ENCODE results near the gene PRR19. TPM values are rescaled to one million over a fixed set of nuclear protein-coding genes. Genes with fewer than 3 reads are reported as not detected.

The PRR19 gene
- total RNA-seq, 4 donors from 2014 or later: 0.27 to 0.45 TPM; not detected in 2

GRCh38 chr19:42281827-42282762 lies 19.8 kb upstream of the PRR19 start:
- Histone ChIP-seq H3K36me3 (peaks cover 2% of the 10 kb centered on the region in 2 donors), H3K27ac (peak overlapping the region; percentile 89 to 97 (median 93)), H3K27me3 (no peaks in the 10 kb centered on the region), H3K9me3 (no peaks in the 10 kb centered on the region), H3K4me3 (replicated peaks in 1 of 3) (peak overlapping the region in 1 of 3 donors; percentile 82), H3K4me1 (peaks cover 73 to 78% of the 10 kb centered on the region in 2 donors)
- TF ChIP-seq POLR2A (IDR thresholded peaks at IDR 0.05): no peak
- TF ChIP-seq CTCF (IDR thresholded peaks at IDR 0.05): no peak
- intact Hi-C loops (cut with DNase I): no loop called here
- 33 to 43% methylated on average over 7 of the region's 7 CpGs for WGBS, 2 donors
- no peak for DNase-seq

- Histone ChIP-seq H3K4me1 (peaks cover 72 to 73% of the 10 kb centered on the region in 2 donors), H3K9me3 (no peaks in the 10 kb centered on the region), H3K27ac (peak overlapping the region; percentile 85 to 97 (median 93)), H3K36me3 (peaks cover 9% of the 10 kb centered on the region in 2 donors), H3K27me3 (no peaks in the 10 kb centered on the region), H3K4me3 (replicated peaks in 1 of 3) (peak overlapping the region in 1 of 3 donors; percentile 26)
- no peak for TF ChIP-seq POLR2A (IDR thresholded peaks at IDR 0.05)
- no peak for TF ChIP-seq CTCF (IDR thresholded peaks at IDR 0.05)
- 53 to 58% methylated on average over 3 to 4 of the region's 4 CpGs for WGBS, 2 donors
- no peak for DNase-seq
- intact Hi-C loops (cut with DNase I): no loop called here
Observed at GRCh38 chr19:42282819-42283187, 19.1 kb upstream of the PRR19 start.

- TF ChIP-seq CTCF (IDR thresholded peaks at IDR 0.05) (no peak), POLR2A (IDR thresholded peaks at IDR 0.05) (peak in 1 of 2 donors; percentile 51)
- WGBS, 2 donors: 4 to 7% methylated on average over 18 to 29 of the region's 74 CpGs
- Histone ChIP-seq H3K36me3 (peaks cover 14 to 16% of the 10 kb centered on the region in 2 donors), H3K27me3 (no peaks in the 10 kb centered on the region), H3K4me1 (peaks cover 65 to 70% of the 10 kb centered on the region in 2 donors), H3K27ac (peak overlapping the region; percentile 85 to 97 (median 93)), H3K9me3 (no peaks in the 10 kb centered on the region), H3K4me3 (replicated peaks in 1 of 3) (peak overlapping the region in 1 of 3 donors; percentile 32)
- DNase-seq: peak; percentile 96 to 97
- intact Hi-C loops (cut with DNase I): no loop called here
Observed at GRCh38 chr19:42283188-42284065, 18.5 kb upstream of the PRR19 start.

- peak in 1 of 6 experiments; percentile 8 for TF ChIP-seq CTCF (IDR thresholded peaks at IDR 0.05)
- peak in 1 of 2 donors; percentile 19 for TF ChIP-seq POLR2A (IDR thresholded peaks at IDR 0.05)
- H3K4me3 ChIP-seq (replicated peaks in 1 of 3): peak overlapping the region in 1 of 3 donors; percentile 32
- no CpG with 5 or more reads among the region's 76 CpGs for WGBS, 2 donors
- peak overlapping the region in 2 of 3 donors; percentile 61 to 76 for H3K27ac ChIP-seq
- peaks cover 59 to 65% of the 10 kb centered on the region in 2 donors for H3K4me1 ChIP-seq
- H3K36me3 ChIP-seq: peaks cover 21% of the 10 kb centered on the region in 2 donors
- H3K9me3 ChIP-seq: no peaks in the 10 kb centered on the region
- intact Hi-C loops (cut with DNase I): no loop called here
- H3K27me3 ChIP-seq: no peaks in the 10 kb centered on the region
- peak; percentile 79 to 80 for DNase-seq
Observed at GRCh38 chr19:42284066-42284501, 17.8 kb upstream of the PRR19 start.
